Right atrium auricular region (tissue), 2 donors: ENCODE data around the gene SORBS2. TPM values are rescaled to one million over a fixed set of nuclear protein-coding genes. Genes with fewer than 3 reads are reported as not detected.

ENCODE experiments used
- DNase-seq: peaks from one replicate; pipeline ENCODE4 v3.0.0-alpha.2; 2019; ENCODE audit warnings: low spot score
- H3K27ac ChIP-seq, 2 donors: fragments of 200-600 bp; sonication (generic); 1 replicate in 1 of 2; 2 replicates in 1 of 2; pipeline ENCODE4 v1.5.1; 2016 to 2019
- H3K27me3 ChIP-seq, 2 donors: fragments of 200-600 bp; sonication (generic); one replicate each; pipeline versions ENCODE4 v1.5.1 to v1.6.0; 2017 to 2019
- H3K36me3 ChIP-seq: fragments of 200-600 bp; sonication (generic); one replicate; pipeline ENCODE4 v1.5.1; 2016
- H3K4me1 ChIP-seq, 2 donors: fragments of 200-600 bp; sonication (generic); one replicate each; pipeline versions ENCODE4 v1.5.1 to v1.6.0; 2017 to 2019
- H3K4me3 ChIP-seq, 2 donors: fragments of 200-600 bp; sonication (generic); 1 replicate in 1 of 2; 2 replicates in 1 of 2; pipeline ENCODE4 v1.5.1; 2017 to 2019; ENCODE audit warnings: mild to moderate bottlenecking in 1 of 2, moderate library complexity in 1 of 2
- H3K9me3 ChIP-seq, 2 donors: fragments of 200-600 bp; sonication (generic); one replicate each; pipeline ENCODE4 v1.5.1; 2019
- CTCF ChIP-seq, 2 donors: fragments of 200-600 bp; sonication (generic); IDR thresholded peaks; one replicate each; pipeline ENCODE4 v1.5.1; 2019; ENCODE audit warnings: antibody characterized with exemption in 2 of 2
- total RNA-seq, 2 donors: library from RNA; depleted of rRNA; stranded (reverse); fragments of >200 nt; gene quantifications; one replicate each; pipeline ENCODE4 v1.1.0, GENCODE V29; 2016

The SORBS2 gene
- total RNA-seq, 2 donors from 2014 or later, result 530 to 741 TPM

- Histone ChIP-seq H3K9me3 (no peaks in the 10 kb centered on the region), H3K27me3 (no peaks in the 10 kb centered on the region), H3K4me1 (peaks cover 0 to 7% of the 10 kb centered on the region in 2 donors), H3K4me3 (no peak overlapping the region), H3K36me3 (peaks cover 54% of the 10 kb centered on the region), H3K27ac (no peak overlapping the region)
- no peak for TF ChIP-seq CTCF (IDR thresholded peaks at IDR 0.05)
- DNase-seq, result no peak
Measured at GRCh38 chr4:185626798-185627197, 185.2 kb downstream of the SORBS2 start.

- peak overlapping the region in 1 of 2 donors; percentile 59 for H3K27ac ChIP-seq
- H3K4me1 ChIP-seq, result peaks cover 0 to 7% of the 10 kb centered on the region in 2 donors
- no peak for DNase-seq
- no peaks in the 10 kb centered on the region for H3K9me3 ChIP-seq
- no peak for TF ChIP-seq CTCF (IDR thresholded peaks at IDR 0.05)
- H3K27me3 ChIP-seq, result no peaks in the 10 kb centered on the region
- no peak overlapping the region for H3K4me3 ChIP-seq
- H3K36me3 ChIP-seq, result peaks cover 58% of the 10 kb centered on the region
Measured at GRCh38 chr4:185625503-185625902, 186.5 kb downstream of the SORBS2 start.

- no peak overlapping the region for H3K4me3 ChIP-seq
- no peak overlapping the region for H3K27ac ChIP-seq
- no peaks in the 10 kb centered on the region for H3K9me3 ChIP-seq
- H3K27me3 ChIP-seq, result no peaks in the 10 kb centered on the region
- no peak for DNase-seq
- TF ChIP-seq CTCF (IDR thresholded peaks at IDR 0.05), result no peak
- peaks cover 0 to 7% of the 10 kb centered on the region in 2 donors for H3K4me1 ChIP-seq
- peaks cover 60% of the 10 kb centered on the region for H3K36me3 ChIP-seq
Measured at GRCh38 chr4:185624259-185624589, 187.8 kb downstream of the SORBS2 start.

- H3K4me3 ChIP-seq, result no peak overlapping the region
- H3K9me3 ChIP-seq, result no peaks in the 10 kb centered on the region
- H3K27ac ChIP-seq, result no peak overlapping the region
- H3K36me3 ChIP-seq, result peaks cover 60% of the 10 kb centered on the region
- DNase-seq, result no peak
- H3K27me3 ChIP-seq, result no peaks in the 10 kb centered on the region
- peaks cover 0 to 7% of the 10 kb centered on the region in 2 donors for H3K4me1 ChIP-seq
- no peak for TF ChIP-seq CTCF (IDR thresholded peaks at IDR 0.05)
Measured at GRCh38 chr4:185623444-185624258, 188.3 kb downstream of the SORBS2 start.

GRCh38 chr4:185608185-185608584 is 203.8 kb downstream of the SORBS2 start:
- no peak overlapping the region for H3K4me3 ChIP-seq
- no peaks in the 10 kb centered on the region for H3K9me3 ChIP-seq
- H3K27ac ChIP-seq, result no peak overlapping the region
- no peaks in the 10 kb centered on the region for H3K27me3 ChIP-seq
- H3K4me1 ChIP-seq, result no peaks in the 10 kb centered on the region
- DNase-seq, result no peak
- peaks cover 60% of the 10 kb centered on the region for H3K36me3 ChIP-seq
- no peak for TF ChIP-seq CTCF (IDR thresholded peaks at IDR 0.05)

GRCh38 chr4:185602397-185602796 is 209.6 kb downstream of the SORBS2 start:
- Histone ChIP-seq H3K4me3 (no peak overlapping the region), H3K27me3 (no peaks in the 10 kb centered on the region), H3K27ac (no peak overlapping the region), H3K4me1 (peaks cover 0 to 32% of the 10 kb centered on the region in 2 donors), H3K36me3 (peaks cover 39% of the 10 kb centered on the region), H3K9me3 (no peaks in the 10 kb centered on the region)
- DNase-seq, result no peak
- no peak for TF ChIP-seq CTCF (IDR thresholded peaks at IDR 0.05)
